ENCODE measurements around the gene TBC1D7.

DNA sequence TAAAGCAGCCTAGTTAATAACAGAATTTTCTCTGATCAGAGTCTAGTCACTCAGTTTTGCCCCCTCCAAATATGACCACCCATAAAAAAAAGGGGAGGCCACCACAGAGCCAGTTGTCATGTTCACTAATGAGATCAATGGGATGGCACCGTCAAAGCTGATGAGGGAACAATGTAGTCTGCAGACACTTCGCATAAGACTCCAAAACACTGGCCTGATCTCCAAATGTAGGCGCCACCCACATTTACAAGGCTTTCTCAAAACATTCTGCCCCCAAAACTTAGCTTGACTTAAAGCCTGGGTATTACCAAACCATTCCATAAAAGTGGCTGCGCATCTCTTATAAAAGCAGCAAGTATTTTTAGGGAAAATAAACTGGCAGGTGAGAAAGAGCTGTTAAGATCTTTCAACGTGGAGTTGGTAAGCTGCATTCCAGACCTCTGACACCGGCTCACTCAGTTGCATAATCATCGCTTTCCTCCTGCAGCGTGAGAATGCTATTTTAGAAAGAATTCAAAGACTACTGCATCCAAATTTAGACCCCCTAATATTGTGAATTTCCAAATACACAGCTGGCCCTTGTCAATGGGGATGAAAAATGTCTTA, 59.3 kb downstream of the TBC1D7 start:
- TF ChIP-seq TCF12 (IDR thresholded peaks at IDR 0.05; ENCODE audit: low read depth), result no peak
- no peak for TF ChIP-seq EP300 (IDR thresholded peaks at IDR 0.05; ENCODE audit: borderline replicate concordance)
